Neuronal stem cell (in vitro differentiated cells): ENCODE measurements around the gene TMEM139.

Experiments used
- DNase-seq: peaks from one replicate; pipeline ENCODE4 v3.0.0-alpha.2; 2013; ENCODE audit warnings: low spot score
- H2AFZ ChIP-seq: one replicate; pipeline ENCODE4 v1.6.1; 2013; ENCODE audit warnings: mild to moderate bottlenecking, low read length, inconsistent platforms
- H2AK5ac ChIP-seq: 2 replicates; pipeline ENCODE4 v1.6.1; 2013; ENCODE audit warnings: low read depth, mild to moderate bottlenecking, inconsistent platforms, low read length, moderate library complexity, mixed read lengths
- H2BK120ac ChIP-seq: 2 replicates; pipeline ENCODE4 v1.6.1; 2013; ENCODE audit warnings: low read depth, mild to moderate bottlenecking, inconsistent platforms, low read length, moderate library complexity, mixed read lengths
- H2BK12ac ChIP-seq: one replicate; pipeline ENCODE4 v1.6.1; 2013; ENCODE audit warnings: low read length, inconsistent platforms
- H2BK15ac ChIP-seq: 2 replicates; pipeline ENCODE4 v1.6.1; 2013; ENCODE audit warnings: mild to moderate bottlenecking, low read length, inconsistent platforms, mixed read lengths
- H2BK5ac ChIP-seq: one replicate; pipeline ENCODE4 v1.6.1; 2013; ENCODE audit warnings: inconsistent platforms, mild to moderate bottlenecking, low read length, moderate library complexity
- H3K14ac ChIP-seq: one replicate; pipeline ENCODE4 v1.6.1; 2013; ENCODE audit warnings: low read length, inconsistent platforms
- H3K18ac ChIP-seq: 2 replicates; pipeline ENCODE4 v1.6.1; 2013; ENCODE audit warnings: low read length, inconsistent platforms
- H3K23ac ChIP-seq: 2 replicates; pipeline ENCODE4 v1.6.1; 2013; ENCODE audit warnings: low read depth, mild to moderate bottlenecking, mixed read lengths, low read length, inconsistent platforms; ENCODE audit not compliant: poor library complexity
- H3K27ac ChIP-seq: replicated peaks from 3 replicates; pipeline ENCODE4 v1.5.1; 2013; ENCODE audit warnings: low read length, inconsistent platforms
- H3K27me3 ChIP-seq, 3 experiments: 2 replicates each; pipeline ENCODE4 v1.6.1; 2013; ENCODE audit warnings: low read length in 3 of 3, mild to moderate bottlenecking in 2 of 3, inconsistent platforms in 1 of 3, low read depth in 1 of 3, mixed read lengths in 1 of 3, moderate library complexity in 1 of 3; ENCODE audit not compliant: control insufficient read depth in 3 of 3, insufficient read depth in 3 of 3
- H3K36me3 ChIP-seq, 2 donors: replicated peaks in 1 of 2; 2 replicates each; pipeline ENCODE4 v1.6.1; 2013; ENCODE audit warnings: low read length in 2 of 2; ENCODE audit not compliant: control insufficient read depth in 2 of 2, insufficient read depth in 2 of 2
- H3K4ac ChIP-seq: 2 replicates; pipeline ENCODE4 v1.6.1; 2013; ENCODE audit warnings: inconsistent platforms, mild to moderate bottlenecking, low read length, moderate library complexity
- H3K4me1 ChIP-seq, 2 donors: 1 replicate in 1 of 2; 2 replicates in 1 of 2; pipeline ENCODE4 v1.6.1; 2013; ENCODE audit warnings: low read length in 2 of 2, low read depth in 1 of 2; ENCODE audit not compliant: control insufficient read depth in 2 of 2, insufficient read depth in 1 of 2
- H3K4me2 ChIP-seq: one replicate; pipeline ENCODE4 v1.6.1; 2013; ENCODE audit warnings: mild to moderate bottlenecking, low read length, inconsistent platforms; ENCODE audit not compliant: insufficient read depth, poor library complexity, severe bottlenecking
- H3K4me3 ChIP-seq, 2 donors: 2 replicates each; pipeline ENCODE4 v1.5.1; 2013; ENCODE audit warnings: low read length in 2 of 2, mild to moderate bottlenecking in 2 of 2, inconsistent platforms in 1 of 2, moderate library complexity in 1 of 2
- H3K79me1 ChIP-seq: one replicate; pipeline ENCODE4 v1.6.1; 2013; ENCODE audit warnings: low read depth, mild to moderate bottlenecking, inconsistent platforms, low read length, moderate library complexity
- H3K9ac ChIP-seq: one replicate; pipeline ENCODE4 v1.6.1; 2013; ENCODE audit warnings: mild to moderate bottlenecking, low read depth, low read length, inconsistent platforms; ENCODE audit not compliant: poor library complexity
- H3K9me3 ChIP-seq, 2 donors: replicated peaks in 1 of 2; 2 replicates each; pipeline versions ENCODE3 to v1.6.1; 2013; ENCODE audit warnings: low read length in 2 of 2, mild to moderate bottlenecking in 2 of 2, inconsistent platforms in 1 of 2, low read depth in 1 of 2, mixed read lengths in 1 of 2, moderate library complexity in 1 of 2; ENCODE audit not compliant: control insufficient read depth in 2 of 2, insufficient read depth in 1 of 2
- H4K8ac ChIP-seq: one replicate; pipeline ENCODE4 v1.6.1; 2013; ENCODE audit warnings: low read depth, mild to moderate bottlenecking, inconsistent platforms, low read length, moderate library complexity
- H4K91ac ChIP-seq: one replicate; pipeline ENCODE4 v1.6.1; 2013; ENCODE audit warnings: low read length, low read depth, mild to moderate bottlenecking, inconsistent platforms; ENCODE audit not compliant: poor library complexity
- WGBS, 2 donors: extraction: QIAGEN DNeasy Blood & Tissue Kit; methylation state at CpG; one replicate each; pipeline ENCODE4 v1.1.7; 2013; ENCODE audit warnings: missing lambda C conversion rate in 2 of 2, mixed read lengths in 1 of 2; ENCODE audit not compliant: insufficient read length in 2 of 2, insufficient replicate concordance in 1 of 2; ENCODE audit errors: extremely low coverage in 2 of 2; 5-methylcytosine and 5-hydroxymethylcytosine counted together

The TMEM139 gene

DNA sequence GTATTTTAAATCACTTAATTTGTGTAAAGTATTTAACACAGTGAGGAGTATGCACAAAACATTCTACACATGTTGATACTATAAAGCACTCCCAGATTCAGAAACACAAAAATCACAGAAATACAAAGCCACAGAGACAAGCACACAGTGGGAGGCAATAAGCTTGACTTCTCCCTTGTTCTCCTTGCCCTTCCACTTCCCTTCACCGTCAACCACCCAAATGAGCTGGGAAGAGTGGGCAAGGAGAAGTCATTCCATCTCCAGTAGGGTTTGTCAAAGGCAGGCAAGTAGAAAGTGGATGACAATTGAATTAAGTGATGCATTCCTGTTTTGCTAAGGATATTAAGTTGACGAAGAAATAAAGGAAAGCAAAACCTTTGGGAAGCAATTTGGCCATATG is 4.2 kb upstream of the TMEM139 start:
- H3K79me1 ChIP-seq: no peaks in the 10 kb centered on the region
- no peak overlapping the region for H3K4me3 ChIP-seq
- no peak overlapping the region for H2BK12ac ChIP-seq
- no peaks in the 10 kb centered on the region for H3K9me3 ChIP-seq
- no peak overlapping the region for H3K27ac ChIP-seq
- DNase-seq: no peak
- H3K18ac ChIP-seq: no peak overlapping the region
- H4K91ac ChIP-seq: no peak overlapping the region
- H2BK120ac ChIP-seq: no peak overlapping the region
- H3K23ac ChIP-seq: no peak overlapping the region
- H3K27me3 ChIP-seq: no peaks in the 10 kb centered on the region
- no peaks in the 10 kb centered on the region for H3K36me3 ChIP-seq
- H3K4me2 ChIP-seq: no peak overlapping the region
- H2BK5ac ChIP-seq: no peak overlapping the region
- WGBS, 2 donors: no CpG with 5 or more reads among the region's 2 CpGs
- no peak overlapping the region for H3K9ac ChIP-seq
- no peak overlapping the region for H3K14ac ChIP-seq
- H2BK15ac ChIP-seq: no peak overlapping the region
- H3K4ac ChIP-seq: no peak overlapping the region
- peaks cover 12 to 14% of the 10 kb centered on the region in 2 donors for H3K4me1 ChIP-seq
- H2AFZ ChIP-seq: no peak overlapping the region
- no peak overlapping the region for H4K8ac ChIP-seq
- no peak overlapping the region for H2AK5ac ChIP-seq

- Histone ChIP-seq H3K27ac (no peak overlapping the region), H2AK5ac (no peak overlapping the region), H2BK15ac (no peak overlapping the region), H3K36me3 (no peaks in the 10 kb centered on the region), H3K9me3 (peaks cover 0 to under 1% of the 10 kb centered on the region in 2 donors), H3K18ac (no peak overlapping the region), H2BK120ac (no peak overlapping the region), H3K4me1 (peaks cover 12 to 18% of the 10 kb centered on the region in 2 donors), H4K8ac (no peak overlapping the region), H3K9ac (no peak overlapping the region), H3K14ac (no peak overlapping the region), H4K91ac (no peak overlapping the region), H3K4me2 (no peak overlapping the region), H3K27me3 (no peaks in the 10 kb centered on the region), H3K79me1 (no peaks in the 10 kb centered on the region), H3K4me3 (no peak overlapping the region), H2BK5ac (no peak overlapping the region), H3K23ac (no peak overlapping the region), H2BK12ac (no peak overlapping the region), H3K4ac (no peak overlapping the region), H2AFZ (no peak overlapping the region)
- WGBS, 2 donors: no CpG with 5 or more reads among the region's 2 CpGs
- no peak for DNase-seq
These were observed 3.2 kb upstream of the TMEM139 start for GRCh38 chr7:143281529-143281928.

GRCh38 chr7:143282124-143282523 is 2.6 kb upstream of the TMEM139 start:
- no peak overlapping the region for H4K91ac ChIP-seq
- no CpG with 5 or more reads among the region's 8 CpGs for WGBS, 2 donors
- no peak overlapping the region for H3K14ac ChIP-seq
- H2AFZ ChIP-seq: no peak overlapping the region
- peaks cover 12 to 18% of the 10 kb centered on the region in 2 donors for H3K4me1 ChIP-seq
- H3K36me3 ChIP-seq: no peaks in the 10 kb centered on the region
- no peak overlapping the region for H3K18ac ChIP-seq
- H2BK15ac ChIP-seq: no peak overlapping the region
- no peak overlapping the region for H3K4me2 ChIP-seq
- no peak overlapping the region for H3K23ac ChIP-seq
- no peak overlapping the region for H2BK120ac ChIP-seq
- no peaks in the 10 kb centered on the region for H3K79me1 ChIP-seq
- H3K4ac ChIP-seq: no peak overlapping the region
- H3K27ac ChIP-seq: no peak overlapping the region
- no peak overlapping the region for H4K8ac ChIP-seq
- DNase-seq: no peak
- H3K4me3 ChIP-seq: no peak overlapping the region
- no peaks in the 10 kb centered on the region for H3K27me3 ChIP-seq
- peaks cover 0 to 7% of the 10 kb centered on the region in 2 donors for H3K9me3 ChIP-seq
- H2BK12ac ChIP-seq: no peak overlapping the region
- no peak overlapping the region for H2AK5ac ChIP-seq
- H2BK5ac ChIP-seq: no peak overlapping the region
- no peak overlapping the region for H3K9ac ChIP-seq

- Histone ChIP-seq H2BK12ac (no peak overlapping the region), H3K27ac (no peak overlapping the region)
These were observed 1.4 kb upstream of the TMEM139 start for GRCh38 chr7:143283381-143283780.

More at GRCh38 chr7:143283381-143283780, 1.4 kb upstream of the TMEM139 start:
- H2AK5ac ChIP-seq: no peak overlapping the region
- H3K4me2 ChIP-seq: no peak overlapping the region
- no peak overlapping the region for H4K91ac ChIP-seq
- H3K9me3 ChIP-seq: peaks cover 6 to 14% of the 10 kb centered on the region in 2 donors
- peaks cover 15 to 18% of the 10 kb centered on the region in 2 donors for H3K4me1 ChIP-seq
- no peak overlapping the region for H4K8ac ChIP-seq
- no peak overlapping the region for H2BK120ac ChIP-seq
- H2BK5ac ChIP-seq: no peak overlapping the region
- H3K36me3 ChIP-seq: peaks cover 0 to 2% of the 10 kb centered on the region in 2 donors
- no peak overlapping the region for H3K4ac ChIP-seq
- H3K14ac ChIP-seq: no peak overlapping the region
- WGBS, 2 donors: 100% methylated on average over 1 of the region's 4 CpGs; no CpG with 5 or more reads in 1 of the 2 donors
- H3K23ac ChIP-seq: no peak overlapping the region
- no peak for DNase-seq
- H2AFZ ChIP-seq: peak overlapping the region; percentile 41
- no peak overlapping the region for H3K9ac ChIP-seq
- no peaks in the 10 kb centered on the region for H3K79me1 ChIP-seq
- no peak overlapping the region for H3K18ac ChIP-seq
- peaks cover 0 to 3% (median 0%) of the 10 kb centered on the region in 3 experiments for H3K27me3 ChIP-seq
- no peak overlapping the region for H3K4me3 ChIP-seq
- no peak overlapping the region for H2BK15ac ChIP-seq
